Measurements from ENCODE around the gene ZBTB20. TPM values are rescaled to one million over a fixed set of nuclear protein-coding genes. Genes with fewer than 3 reads are reported as not detected.

Gene ZBTB20
- total RNA-seq, 1 experiment from 2014 or later = 12.8 TPM

DNA sequence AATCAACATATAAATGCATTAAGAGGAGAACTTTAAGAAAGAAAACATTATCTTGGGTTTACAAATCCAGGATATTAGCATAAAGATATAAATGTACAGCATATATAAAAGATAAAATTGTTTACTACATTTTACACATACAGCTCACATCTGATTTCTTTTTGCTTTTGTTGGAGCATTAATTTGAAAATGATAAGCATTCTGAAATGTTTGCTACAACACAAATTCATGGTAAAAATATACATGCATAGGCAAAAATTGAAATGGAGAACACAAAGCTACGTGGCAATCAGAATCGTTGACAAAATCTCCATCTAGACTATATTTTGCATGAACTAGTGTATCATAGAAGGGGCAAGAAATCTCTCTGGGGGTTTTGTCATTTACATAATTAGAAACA, 694.2 kb downstream of the ZBTB20 start:
- intact Hi-C loops (cut with micrococcal nuclease; ENCODE audit: unreplicated experiment) = no loop called here
- Histone ChIP-seq H3K27me3 (replicated peaks; ENCODE audit: control insufficient read depth, insufficient read depth, low read length) (no peaks in the 10 kb centered on the region), H3K36me3 (ENCODE audit: control insufficient read depth, insufficient read depth, low read length) (no peaks in the 10 kb centered on the region), H3K4me3 (ENCODE audit: low read depth, low read length) (no peak overlapping the region), H3K4me1 (peaks cover under 1% of the 10 kb centered on the region; the same call in 1 of the 2 replicates), H3K9me3 (no peaks in the 10 kb centered on the region)
- Mint-ChIP-seq H3K9me3 (ENCODE audit: unreplicated experiment) (no peaks in the 10 kb centered on the region), H3K27ac (ENCODE audit: unreplicated experiment) (no peak overlapping the region), H3K36me3 (ENCODE audit: insufficient read depth, unreplicated experiment) (no peaks in the 10 kb centered on the region), H3K4me3 (ENCODE audit: unreplicated experiment) (no peak overlapping the region), H3K27me3 (ENCODE audit: insufficient read depth, unreplicated experiment) (no peaks in the 10 kb centered on the region), H3K4me1 (ENCODE audit: low read depth, unreplicated experiment) (peaks cover 4% of the 10 kb centered on the region)
- BruUV-seq (replicated peaks) = no TSS peak
- ChIA-PET CTCF (no interaction called here), POLR2A (no interaction called here)
- TF ChIP-seq, protein P1, sequence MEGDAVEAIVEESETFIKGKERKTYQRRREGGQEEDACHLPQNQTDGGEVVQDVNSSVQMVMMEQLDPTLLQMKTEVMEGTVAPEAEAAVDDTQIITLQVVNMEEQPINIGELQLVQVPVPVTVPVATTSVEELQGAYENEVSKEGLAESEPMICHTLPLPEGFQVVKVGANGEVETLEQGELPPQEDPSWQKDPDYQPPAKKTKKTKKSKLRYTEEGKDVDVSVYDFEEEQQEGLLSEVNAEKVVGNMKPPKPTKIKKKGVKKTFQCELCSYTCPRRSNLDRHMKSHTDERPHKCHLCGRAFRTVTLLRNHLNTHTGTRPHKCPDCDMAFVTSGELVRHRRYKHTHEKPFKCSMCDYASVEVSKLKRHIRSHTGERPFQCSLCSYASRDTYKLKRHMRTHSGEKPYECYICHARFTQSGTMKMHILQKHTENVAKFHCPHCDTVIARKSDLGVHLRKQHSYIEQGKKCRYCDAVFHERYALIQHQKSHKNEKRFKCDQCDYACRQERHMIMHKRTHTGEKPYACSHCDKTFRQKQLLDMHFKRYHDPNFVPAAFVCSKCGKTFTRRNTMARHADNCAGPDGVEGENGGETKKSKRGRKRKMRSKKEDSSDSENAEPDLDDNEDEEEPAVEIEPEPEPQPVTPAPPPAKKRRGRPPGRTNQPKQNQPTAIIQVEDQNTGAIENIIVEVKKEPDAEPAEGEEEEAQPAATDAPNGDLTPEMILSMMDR (IDR thresholded peaks at IDR 0.05; ENCODE audit: insufficient read depth in 1 of 2, low read depth in 1 of 2, low read length in 1 of 2, severe bottlenecking in 1 of 2, unreplicated experiment in 1 of 2) = no peak
- no peak for DNase-seq

DNA sequence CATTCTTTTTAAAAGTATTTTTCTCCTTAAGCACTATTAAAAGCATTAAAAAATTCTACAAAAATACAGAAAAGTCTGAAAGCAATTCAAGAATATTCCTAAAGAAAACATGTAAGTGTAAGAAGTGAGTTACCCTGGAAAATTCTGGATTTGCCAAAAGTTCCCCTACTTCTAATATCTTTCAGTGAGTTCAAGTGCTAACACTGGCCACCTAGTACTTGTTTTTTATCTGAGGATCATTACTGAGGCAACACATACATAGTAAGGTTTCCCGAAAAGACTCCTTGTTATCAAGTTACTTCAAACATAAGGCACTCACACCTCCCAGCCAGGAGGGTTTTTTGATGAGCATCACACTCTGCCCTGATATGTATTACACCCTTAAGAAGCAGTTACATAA, 694.8 kb downstream of the ZBTB20 start:
- no TSS peak for BruUV-seq (replicated peaks)
- TF ChIP-seq, protein P1 (IDR thresholded peaks at IDR 0.05; ENCODE audit: insufficient read depth in 1 of 2, low read depth in 1 of 2, low read length in 1 of 2, severe bottlenecking in 1 of 2, unreplicated experiment in 1 of 2) = no peak
- Mint-ChIP-seq H3K9me3 (ENCODE audit: unreplicated experiment) (no peaks in the 10 kb centered on the region), H3K36me3 (ENCODE audit: insufficient read depth, unreplicated experiment) (no peaks in the 10 kb centered on the region), H3K27me3 (ENCODE audit: insufficient read depth, unreplicated experiment) (no peaks in the 10 kb centered on the region), H3K4me3 (ENCODE audit: unreplicated experiment) (no peak overlapping the region), H3K27ac (ENCODE audit: unreplicated experiment) (no peak overlapping the region), H3K4me1 (ENCODE audit: low read depth, unreplicated experiment) (peaks cover 4% of the 10 kb centered on the region)
- ChIA-PET CTCF (no interaction called here), POLR2A (no interaction called here)
- intact Hi-C loops (cut with micrococcal nuclease; ENCODE audit: unreplicated experiment) = no loop called here
- H3K9me3 ChIP-seq = no peaks in the 10 kb centered on the region
- DNase-seq = no peak
- H3K4me1 ChIP-seq = no peaks in the 10 kb centered on the region
- H3K36me3 ChIP-seq (ENCODE audit: control insufficient read depth, insufficient read depth, low read length) = no peaks in the 10 kb centered on the region
- H3K27me3 ChIP-seq (replicated peaks; ENCODE audit: control insufficient read depth, insufficient read depth, low read length) = no peaks in the 10 kb centered on the region
- no peak overlapping the region for H3K4me3 ChIP-seq (ENCODE audit: low read depth, low read length)

DNA sequence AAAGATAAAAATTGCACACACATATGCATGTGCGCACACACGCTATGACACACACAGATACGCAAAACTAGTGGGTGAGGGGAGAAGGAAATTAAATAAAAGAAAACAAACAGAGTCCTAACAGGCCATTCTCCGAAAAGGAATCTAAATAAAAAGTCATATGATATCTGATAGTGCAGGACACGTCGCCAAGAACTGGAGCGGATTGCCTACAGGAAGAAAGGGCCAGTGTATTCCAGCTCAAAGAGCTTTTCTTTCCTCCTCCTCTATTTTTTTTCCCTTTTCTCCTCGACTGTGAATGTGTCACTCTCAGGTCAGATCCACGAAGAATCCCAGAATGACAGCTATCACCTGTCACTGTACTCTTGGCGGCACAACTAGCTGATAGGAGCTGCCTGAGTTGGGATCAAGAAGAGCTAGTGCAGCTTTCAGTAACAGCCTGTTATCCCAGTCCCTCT, 695.5 kb downstream of the ZBTB20 start:
- Histone ChIP-seq H3K9me3 (no peaks in the 10 kb centered on the region), H3K27me3 (replicated peaks; ENCODE audit: control insufficient read depth, insufficient read depth, low read length) (no peaks in the 10 kb centered on the region), H3K4me1 (no peaks in the 10 kb centered on the region), H3K36me3 (ENCODE audit: control insufficient read depth, insufficient read depth, low read length) (no peaks in the 10 kb centered on the region), H3K4me3 (ENCODE audit: low read depth, low read length) (no peak overlapping the region)
- Mint-ChIP-seq H3K27ac (ENCODE audit: unreplicated experiment) (no peak overlapping the region), H3K4me3 (ENCODE audit: unreplicated experiment) (no peak overlapping the region), H3K4me1 (ENCODE audit: low read depth, unreplicated experiment) (peaks cover 4% of the 10 kb centered on the region), H3K27me3 (ENCODE audit: insufficient read depth, unreplicated experiment) (no peaks in the 10 kb centered on the region), H3K9me3 (ENCODE audit: unreplicated experiment) (no peaks in the 10 kb centered on the region), H3K36me3 (ENCODE audit: insufficient read depth, unreplicated experiment) (no peaks in the 10 kb centered on the region)
- POLR2A ChIA-PET = no interaction called here
- TF ChIP-seq, protein P1 (IDR thresholded peaks at IDR 0.05; ENCODE audit: insufficient read depth in 1 of 2, low read depth in 1 of 2, low read length in 1 of 2, severe bottlenecking in 1 of 2, unreplicated experiment in 1 of 2) = no peak
- no peak for DNase-seq
- intact Hi-C loops (cut with micrococcal nuclease; ENCODE audit: unreplicated experiment) = no loop called here
- BruUV-seq (replicated peaks) = no TSS peak
- CTCF ChIA-PET = no interaction called here

Data from Caco-2 (cell line).